Inferior parietal cortex (tissue), 1 donor: Measurements from ENCODE around the gene CNTNAP2.

Experiments
- DNase-seq: peaks from one replicate; pipeline ENCODE4 v3.0.0-alpha.2; 2016; ENCODE audit errors: extremely low spot score

The CNTNAP2 gene

GRCh38 chr7:147829016-147829415 lies 1712.4 kb downstream of the CNTNAP2 start:
- no peak for DNase-seq

- no peak for DNase-seq
These were observed 1717.0 kb downstream of the CNTNAP2 start for GRCh38 chr7:147833557-147833956.

DNA sequence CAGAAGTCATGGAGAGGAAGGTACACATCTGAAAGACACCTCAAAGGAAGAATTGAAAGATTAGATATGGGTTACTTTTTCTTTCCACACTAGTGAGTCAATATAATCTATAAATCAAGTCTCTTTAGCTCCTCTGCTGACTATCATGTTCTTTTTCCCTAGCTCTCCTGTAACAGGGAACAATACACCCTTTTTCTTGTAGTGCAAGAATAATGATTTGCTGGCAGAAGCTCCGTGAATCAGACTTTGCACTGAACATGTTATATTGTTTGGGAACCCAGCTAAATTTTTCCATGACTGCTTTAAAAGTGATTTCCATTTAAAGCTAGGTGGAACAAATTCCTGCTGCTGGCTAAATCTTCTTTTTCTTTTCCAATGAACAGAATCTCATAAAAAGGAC lies 1717.4 kb downstream of the CNTNAP2 start:
- DNase-seq: peak; percentile 45

DNA sequence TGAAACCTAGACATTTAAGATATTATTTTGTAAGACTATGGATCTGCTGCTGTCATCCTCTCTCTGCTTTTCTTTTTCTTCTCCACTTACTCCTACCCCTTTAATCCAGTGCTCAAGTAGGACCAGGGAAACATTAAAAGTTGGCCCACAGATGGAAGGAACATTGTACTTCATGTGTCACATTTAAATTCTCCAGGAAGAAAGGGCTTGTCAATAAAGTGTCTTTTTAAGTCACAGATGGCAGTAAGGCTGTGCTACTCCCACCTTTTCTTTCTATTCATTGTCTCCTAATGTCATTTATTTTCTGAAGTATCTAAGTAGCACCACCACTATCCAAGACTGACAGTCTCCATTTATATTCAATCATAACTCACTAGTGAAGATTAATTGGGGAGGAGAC lies 1736.2 kb downstream of the CNTNAP2 start:
- DNase-seq: no peak

GRCh38 chr7:147857152-147858140 lies 1740.8 kb downstream of the CNTNAP2 start:
- DNase-seq: no peak

GRCh38 chr7:147858421-147858820 lies 1741.8 kb downstream of the CNTNAP2 start:
- no peak for DNase-seq

- no peak for DNase-seq
These were observed 1742.4 kb downstream of the CNTNAP2 start for GRCh38 chr7:147859033-147859432.

- DNase-seq: no peak
These were observed 1742.9 kb downstream of the CNTNAP2 start for GRCh38 chr7:147859486-147859885.

DNA sequence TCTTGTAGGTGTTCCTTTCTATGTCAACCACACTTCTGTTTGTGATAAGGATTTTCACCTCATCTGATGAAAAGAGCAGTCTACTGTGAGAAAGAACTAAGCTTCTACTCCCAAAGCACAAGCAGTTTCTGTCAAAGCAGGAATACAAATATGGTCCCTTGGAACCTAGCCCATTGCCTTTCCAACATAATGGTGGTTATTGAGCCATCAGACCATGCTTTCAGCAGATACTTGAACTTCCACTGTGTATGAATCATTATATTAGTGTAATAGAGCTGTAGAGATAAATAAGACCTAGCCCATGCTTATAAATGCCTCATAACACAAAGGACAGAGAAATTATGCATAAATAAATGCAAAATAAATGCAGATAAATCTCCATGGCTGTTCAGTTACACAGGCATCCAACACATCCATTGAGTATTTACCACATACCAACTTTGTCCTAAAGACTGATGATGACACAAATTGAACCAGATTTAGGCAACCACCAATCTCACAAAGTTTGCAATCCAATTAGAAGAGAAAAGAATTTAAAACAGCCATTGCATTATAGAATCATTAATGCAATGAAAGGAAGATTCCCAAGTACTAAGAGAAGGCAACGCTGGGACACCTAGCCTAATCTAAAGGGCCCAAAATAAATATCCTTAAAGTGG lies 1744.6 kb downstream of the CNTNAP2 start:
- DNase-seq: peak; percentile 48

GRCh38 chr7:147861945-147862344 lies 1745.3 kb downstream of the CNTNAP2 start:
- DNase-seq: no peak

DNA sequence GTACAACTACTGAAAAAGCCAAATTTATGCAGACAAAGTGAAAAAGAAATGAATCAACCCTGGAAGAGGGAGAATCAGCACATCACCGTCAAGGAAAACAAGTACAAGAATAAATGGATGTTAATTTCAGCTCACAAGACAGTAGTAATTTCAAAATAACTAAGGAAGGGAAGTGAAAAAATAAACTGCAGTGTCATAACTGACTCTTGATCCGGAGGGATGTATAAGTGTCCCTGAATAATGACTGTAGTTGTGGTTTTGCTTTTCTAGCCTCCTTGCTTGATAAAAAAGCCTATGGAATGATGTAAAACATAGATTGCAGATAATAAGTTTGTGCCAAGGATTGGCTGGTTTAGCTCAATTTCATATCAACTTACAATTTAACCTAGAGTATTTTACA lies 1752.9 kb downstream of the CNTNAP2 start:
- DNase-seq: no peak

- DNase-seq: peak; percentile 54
These were observed 1762.5 kb downstream of the CNTNAP2 start for GRCh38 chr7:147878912-147879661.

GRCh38 chr7:147885869-147886268 lies 1769.3 kb downstream of the CNTNAP2 start:
- no peak for DNase-seq

- DNase-seq: no peak
These were observed 1777.7 kb downstream of the CNTNAP2 start for GRCh38 chr7:147894271-147894670.

GRCh38 chr7:147896121-147896520 lies 1779.5 kb downstream of the CNTNAP2 start:
- no peak for DNase-seq

GRCh38 chr7:147903536-147904218 lies 1787.1 kb downstream of the CNTNAP2 start:
- DNase-seq: no peak

DNA sequence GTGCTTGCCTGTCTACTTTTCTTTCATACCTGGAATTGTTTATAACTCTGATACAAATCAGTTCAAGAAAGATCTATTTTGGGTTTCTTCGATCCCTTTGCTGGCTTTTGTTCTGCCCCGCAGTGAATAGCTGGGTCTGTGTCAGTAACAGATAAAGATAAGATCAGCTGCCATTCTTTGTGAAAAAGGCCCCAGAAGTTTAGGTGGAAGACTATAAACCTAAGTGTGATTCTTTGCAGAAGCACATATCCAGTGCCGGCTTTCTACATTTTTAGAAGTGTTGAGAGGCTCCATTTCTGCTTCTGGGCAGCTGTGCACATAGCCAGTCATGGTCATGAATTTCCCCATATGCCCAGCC lies 1787.6 kb downstream of the CNTNAP2 start:
- DNase-seq: no peak

DNA sequence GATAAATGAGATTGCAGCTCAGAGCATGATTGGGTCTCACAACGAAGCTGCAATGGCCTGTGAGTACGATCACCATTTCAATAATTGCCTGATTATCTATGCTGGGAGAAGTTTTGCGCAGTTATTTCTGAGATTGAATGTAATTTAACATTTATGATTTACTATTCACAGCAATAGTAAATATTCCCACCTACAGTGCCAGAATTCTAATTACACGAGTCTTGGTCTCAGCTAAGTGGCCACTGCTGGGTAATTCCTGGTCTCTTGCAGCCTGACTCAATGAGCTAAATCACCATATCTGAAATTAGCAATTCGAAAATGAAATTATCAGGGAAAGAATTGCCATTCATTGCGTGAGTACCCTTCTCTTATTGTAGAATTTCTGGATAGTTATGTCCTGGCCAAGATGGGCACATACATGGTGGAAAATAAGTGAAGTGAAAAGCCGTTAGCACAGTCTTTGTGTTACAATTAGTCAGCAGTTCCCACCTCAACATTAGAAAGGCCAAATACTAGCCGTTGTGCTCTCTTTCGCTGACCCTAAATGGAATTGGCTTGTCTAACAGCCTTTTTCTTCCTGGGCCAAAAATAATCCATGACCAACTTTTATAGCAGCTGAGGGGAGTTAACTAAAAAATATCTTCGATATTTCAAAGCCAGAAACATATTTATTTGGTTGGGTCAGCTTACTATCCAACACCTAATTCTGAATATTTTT lies 1793.0 kb downstream of the CNTNAP2 start:
- DNase-seq: no peak

- no peak for DNase-seq
These were observed 1794.6 kb downstream of the CNTNAP2 start for GRCh38 chr7:147911201-147911601.

DNA sequence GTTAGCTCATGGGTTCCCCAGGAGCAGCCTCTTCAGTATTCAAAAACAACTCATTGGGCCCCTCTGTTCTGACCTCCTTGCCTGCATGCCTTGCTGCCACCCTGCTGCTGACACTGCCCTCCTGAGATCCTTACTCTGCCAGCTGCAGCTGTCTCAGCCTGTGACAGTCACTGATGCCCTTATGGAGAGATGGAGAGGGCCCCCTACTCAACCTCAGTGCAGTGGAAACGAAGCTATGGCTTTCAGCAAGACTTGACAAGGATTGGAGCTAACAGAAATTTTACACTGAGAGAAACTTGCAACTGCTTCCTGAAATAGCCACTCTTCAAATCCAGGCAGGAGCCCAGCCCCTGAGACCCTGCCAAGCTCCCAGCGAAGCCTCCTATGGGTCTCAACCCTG lies 1795.7 kb downstream of the CNTNAP2 start:
- no peak for DNase-seq
